ENCODE results near the gene ZDHHC1.

Gene ZDHHC1

GRCh38 chr16:67398546-67399217 is 17.6 kb downstream of the ZDHHC1 start:
- Mint-ChIP-seq H3K4me1 (ENCODE audit: low read depth) (peaks cover 9% of the 10 kb centered on the region), H3K27ac (no peak overlapping the region), H3K9me3 (no peaks in the 10 kb centered on the region), H3K27me3 (peaks cover 18% of the 10 kb centered on the region), H3K36me3 (ENCODE audit: low read depth) (no peaks in the 10 kb centered on the region), H3K4me3 (no peak overlapping the region)

- H3K9me3 Mint-ChIP-seq, result no peaks in the 10 kb centered on the region
- peaks cover 20% of the 10 kb centered on the region for H3K27me3 Mint-ChIP-seq
- H3K4me1 Mint-ChIP-seq (ENCODE audit: low read depth), result peaks cover 9% of the 10 kb centered on the region
- H3K4me3 Mint-ChIP-seq, result no peak overlapping the region
- no peak overlapping the region for H3K27ac Mint-ChIP-seq
- H3K36me3 Mint-ChIP-seq (ENCODE audit: low read depth), result no peaks in the 10 kb centered on the region
These were observed 18.3 kb downstream of the ZDHHC1 start for GRCh38 chr16:67397812-67398545.

GRCh38 chr16:67397036-67397801 is 19.1 kb downstream of the ZDHHC1 start:
- Mint-ChIP-seq H3K4me3 (no peak overlapping the region), H3K27me3 (peaks cover 24% of the 10 kb centered on the region), H3K36me3 (ENCODE audit: low read depth) (no peaks in the 10 kb centered on the region), H3K9me3 (no peaks in the 10 kb centered on the region), H3K27ac (no peak overlapping the region), H3K4me1 (ENCODE audit: low read depth) (peaks cover 9% of the 10 kb centered on the region)

- Mint-ChIP-seq H3K9me3 (no peaks in the 10 kb centered on the region), H3K27me3 (peaks cover 28% of the 10 kb centered on the region), H3K36me3 (ENCODE audit: low read depth) (no peaks in the 10 kb centered on the region), H3K27ac (no peak overlapping the region), H3K4me3 (no peak overlapping the region), H3K4me1 (ENCODE audit: low read depth) (peaks cover 9% of the 10 kb centered on the region)
These were observed 19.9 kb downstream of the ZDHHC1 start for GRCh38 chr16:67396159-67397035.

- no peak overlapping the region for H3K4me3 Mint-ChIP-seq
- H3K4me1 Mint-ChIP-seq (ENCODE audit: low read depth), result peaks cover 9% of the 10 kb centered on the region
- H3K27me3 Mint-ChIP-seq, result peaks cover 28% of the 10 kb centered on the region
- H3K9me3 Mint-ChIP-seq, result no peaks in the 10 kb centered on the region
- H3K27ac Mint-ChIP-seq, result no peak overlapping the region
- no peaks in the 10 kb centered on the region for H3K36me3 Mint-ChIP-seq (ENCODE audit: low read depth)
These were observed 20.7 kb downstream of the ZDHHC1 start for GRCh38 chr16:67395458-67396158.

GRCh38 chr16:67395105-67395457 is 21.2 kb downstream of the ZDHHC1 start:
- Mint-ChIP-seq H3K36me3 (ENCODE audit: low read depth) (no peaks in the 10 kb centered on the region), H3K9me3 (no peaks in the 10 kb centered on the region), H3K27me3 (peaks cover 28% of the 10 kb centered on the region), H3K4me3 (no peak overlapping the region), H3K4me1 (ENCODE audit: low read depth) (peaks cover 9% of the 10 kb centered on the region), H3K27ac (no peak overlapping the region)

GRCh38 chr16:67394155-67395104 is 21.8 kb downstream of the ZDHHC1 start:
- Mint-ChIP-seq H3K27me3 (peaks cover 28% of the 10 kb centered on the region), H3K4me3 (peak overlapping the region; percentile 36), H3K9me3 (no peaks in the 10 kb centered on the region), H3K27ac (no peak overlapping the region), H3K4me1 (ENCODE audit: low read depth) (peaks cover 9% of the 10 kb centered on the region), H3K36me3 (ENCODE audit: low read depth) (no peaks in the 10 kb centered on the region)

- Mint-ChIP-seq H3K4me1 (ENCODE audit: low read depth) (peaks cover 9% of the 10 kb centered on the region), H3K27me3 (peaks cover 28% of the 10 kb centered on the region), H3K4me3 (peak overlapping the region; percentile 36), H3K9me3 (no peaks in the 10 kb centered on the region), H3K27ac (no peak overlapping the region), H3K36me3 (ENCODE audit: low read depth) (no peaks in the 10 kb centered on the region)
These were observed 22.5 kb downstream of the ZDHHC1 start for GRCh38 chr16:67393788-67394154.

- Mint-ChIP-seq H3K27ac (no peak within 1 kb of the TSS), H3K9me3 (no peaks in the 10 kb centered on the region), H3K4me1 (ENCODE audit: low read depth) (peaks cover 9% of the 10 kb centered on the region), H3K36me3 (ENCODE audit: low read depth) (no peaks in the 10 kb centered on the region), H3K4me3 (peak within 1 kb of the TSS; percentile 36), H3K27me3 (peaks cover 28% of the 10 kb centered on the region)
These were observed 23.0 kb downstream of the ZDHHC1 start, which contains the start of gene TPPP3 for GRCh38 chr16:67393111-67393787. TSS of gene TPPP3 (minus strand) at chr16:67393498. CDS start at chr16:67391111, 2,387 bp downstream.

- Mint-ChIP-seq H3K27ac (no peak overlapping the region), H3K36me3 (ENCODE audit: low read depth) (no peaks in the 10 kb centered on the region), H3K4me1 (ENCODE audit: low read depth) (peaks cover 9% of the 10 kb centered on the region), H3K4me3 (no peak overlapping the region), H3K27me3 (peaks cover 28% of the 10 kb centered on the region), H3K9me3 (no peaks in the 10 kb centered on the region)
These were observed 23.8 kb downstream of the ZDHHC1 start for GRCh38 chr16:67392301-67393059.

- Mint-ChIP-seq H3K27ac (no peak overlapping the region), H3K4me3 (no peak overlapping the region), H3K27me3 (peaks cover 24% of the 10 kb centered on the region), H3K36me3 (ENCODE audit: low read depth) (no peaks in the 10 kb centered on the region), H3K9me3 (no peaks in the 10 kb centered on the region), H3K4me1 (ENCODE audit: low read depth) (peaks cover 9% of the 10 kb centered on the region)
These were observed 24.6 kb downstream of the ZDHHC1 start for GRCh38 chr16:67391424-67392300.

Data from stimulated activated naive CD8-positive, alpha-beta T cell treated with anti-CD3 and anti-CD28 coated beads, Interleukin-15, Interleukin-2, amounts not matched to agents 100 ng/mL and 50 ng/mL, for 24 hours (primary cell).